Measurements from ENCODE around the gene INSYN2B. TPM values are rescaled to one million over a fixed set of nuclear protein-coding genes. Genes with fewer than 3 reads are reported as not detected.

The INSYN2B gene
- total and polyA plus RNA-seq, 2 of the 4 experiments (the other 2 are of a cell fraction), result 9.1 to 33.5 TPM

- WGBS, 2 experiments (ENCODE audit: extremely low coverage in 2 of 2, insufficient read length in 1 of 2), result no CpG with 5 or more reads among the region's 4 CpGs
- intact Hi-C loops (cut with micrococcal nuclease), result no loop called here
- CTCF ChIA-PET, result no interaction called here
- no peak overlapping the region for H2AK9ac ChIP-seq (replicated peaks; ENCODE audit: low read depth, low read length, poor library complexity)
- no peak overlapping the region for H3K27ac ChIP-seq (ENCODE audit: insufficient read depth, low read length)
- in situ Hi-C loops (cut with MboI; ENCODE audit: low sequenced_read_pairs), result no loop called here
- no peak overlapping the region for H2BK120ac ChIP-seq (ENCODE audit: low read depth, low read length)
- no peak overlapping the region for H4K8ac ChIP-seq (ENCODE audit: low read depth in 2 of 2, low read length in 2 of 2)
- no peak overlapping the region for H4K5ac ChIP-seq (ENCODE audit: low read depth, low read length)
- no peak overlapping the region for H3K14ac ChIP-seq (replicated peaks; ENCODE audit: low read depth, low read length)
- H3K4me2 ChIP-seq (ENCODE audit: low read depth, low read length), result no peak overlapping the region
- no peaks in the 10 kb centered on the region for H3K27me3 ChIP-seq (ENCODE audit: control insufficient read depth, insufficient read depth, low read length)
- TF ChIP-seq MXI1 (IDR thresholded peaks at IDR 0.05; ENCODE audit: borderline replicate concordance, low read depth, low read length) (no peak), RCOR1 (IDR thresholded peaks at IDR 0.05; ENCODE audit: insufficient replicate concordance, low read length) (no peak), CHD1 (IDR thresholded peaks at IDR 0.05; ENCODE audit: low read depth, low read length) (no peak), SMC3 (IDR thresholded peaks at IDR 0.05; ENCODE audit: low read depth, low read length) (no peak), MAZ (IDR thresholded peaks at IDR 0.05; ENCODE audit: borderline replicate concordance, low read depth, low read length) (no peak), RFX5 (IDR thresholded peaks at IDR 0.05; ENCODE audit: low read depth, low read length) (no peak), CTCF (conservative IDR thresholded peaks at IDR 0.05; ENCODE audit: low read depth, low read length) (no peak), RAD21 (IDR thresholded peaks at IDR 0.05; ENCODE audit: low read length) (no peak), POLR2A (IDR thresholded peaks at IDR 0.05; ENCODE audit: low read depth, low read length) (no peak), NFE2L2 (IDR thresholded peaks at IDR 0.05; ENCODE audit: low read depth, low read length) (no peak), FOS (IDR thresholded peaks at IDR 0.05; ENCODE audit: low read depth, low read length) (no peak), BHLHE40 (IDR thresholded peaks at IDR 0.05; ENCODE audit: low read depth, low read length) (no peak)
- TF ChIP-seq, protein P1, sequence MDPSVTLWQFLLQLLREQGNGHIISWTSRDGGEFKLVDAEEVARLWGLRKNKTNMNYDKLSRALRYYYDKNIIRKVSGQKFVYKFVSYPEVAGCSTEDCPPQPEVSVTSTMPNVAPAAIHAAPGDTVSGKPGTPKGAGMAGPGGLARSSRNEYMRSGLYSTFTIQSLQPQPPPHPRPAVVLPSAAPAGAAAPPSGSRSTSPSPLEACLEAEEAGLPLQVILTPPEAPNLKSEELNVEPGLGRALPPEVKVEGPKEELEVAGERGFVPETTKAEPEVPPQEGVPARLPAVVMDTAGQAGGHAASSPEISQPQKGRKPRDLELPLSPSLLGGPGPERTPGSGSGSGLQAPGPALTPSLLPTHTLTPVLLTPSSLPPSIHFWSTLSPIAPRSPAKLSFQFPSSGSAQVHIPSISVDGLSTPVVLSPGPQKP (IDR thresholded peaks at IDR 0.05; ENCODE audit: borderline replicate concordance, low read depth, low read length), result no peak
- TF ChIP-seq, protein P2, sequence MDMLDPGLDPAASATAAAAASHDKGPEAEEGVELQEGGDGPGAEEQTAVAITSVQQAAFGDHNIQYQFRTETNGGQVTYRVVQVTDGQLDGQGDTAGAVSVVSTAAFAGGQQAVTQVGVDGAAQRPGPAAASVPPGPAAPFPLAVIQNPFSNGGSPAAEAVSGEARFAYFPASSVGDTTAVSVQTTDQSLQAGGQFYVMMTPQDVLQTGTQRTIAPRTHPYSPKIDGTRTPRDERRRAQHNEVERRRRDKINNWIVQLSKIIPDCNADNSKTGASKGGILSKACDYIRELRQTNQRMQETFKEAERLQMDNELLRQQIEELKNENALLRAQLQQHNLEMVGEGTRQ (IDR thresholded peaks at IDR 0.05; ENCODE audit: low read depth, low read length), result no peak
- DNase-seq (no peak), ATAC-seq (ENCODE audit: low read depth) (no peak)
- no peak overlapping the region for H3K18ac ChIP-seq (ENCODE audit: low read depth, low read length)
- POLR2A ChIA-PET (ENCODE audit: unreplicated experiment), result no interaction called here
- H3K36me3 ChIP-seq (ENCODE audit: control insufficient read depth, insufficient read depth, low read length), result no peaks in the 10 kb centered on the region; the same call in 1 of the 2 replicates
- H2AFZ ChIP-seq (replicated peaks; ENCODE audit: low read length, poor library complexity), result no peak overlapping the region
- H3K9me1 ChIP-seq (ENCODE audit: insufficient read depth, low read length), result no peaks in the 10 kb centered on the region; the same call in 1 of the 2 replicates
- H3K9ac ChIP-seq (ENCODE audit: low read depth, low read length), result no peak overlapping the region
- no peaks in the 10 kb centered on the region for H3K9me3 ChIP-seq (ENCODE audit: control insufficient read depth, insufficient read depth, low read length)
- H2BK20ac ChIP-seq (ENCODE audit: low read depth, low read length), result no peak overlapping the region
- H4K20me1 ChIP-seq (ENCODE audit: insufficient read depth, low read length), result no peaks in the 10 kb centered on the region
- H2BK5ac ChIP-seq (ENCODE audit: low read depth, low read length, poor library complexity, severe bottlenecking), result no peak overlapping the region
- H3K4me3 ChIP-seq (ENCODE audit: insufficient read depth, low read depth, low read length), result no peak overlapping the region
- peaks cover 3 to 16% of the 10 kb centered on the region in 2 experiments; a peak in 3 of 4 replicates for H3K79me1 ChIP-seq (ENCODE audit: low read depth in 1 of 2, low read length in 2 of 2)
- no peak overlapping the region for H2BK15ac ChIP-seq (ENCODE audit: low read depth, low read length)
- dilution Hi-C loops (cut with HindIII; ENCODE audit: low sequenced_read_pairs, unreplicated experiment), result no loop called here
- no peak overlapping the region for H4K91ac ChIP-seq (ENCODE audit: insufficient read depth, low read depth, low read length)
- peaks cover 1% of the 10 kb centered on the region; the same call in 1 of the 2 replicates for H3K4me1 ChIP-seq (ENCODE audit: control insufficient read depth, insufficient read depth, low read length)
- H3K23ac ChIP-seq (ENCODE audit: low read depth, low read length), result no peak overlapping the region
- no TSS peak for BruUV-seq (replicated peaks)
- H3K56ac ChIP-seq (ENCODE audit: extremely low read depth, insufficient read depth, low read length), result no peak overlapping the region
- no peak overlapping the region for H2AK5ac ChIP-seq (ENCODE audit: low read depth, low read length)
- no peak overlapping the region for H3K4ac ChIP-seq (ENCODE audit: low read depth, low read length)
Measured at GRCh38 chr5:169889572-169889971, 90.7 kb downstream of the INSYN2B start.
